ENCODE data around the gene TBCB. TPM values are rescaled to one million over a fixed set of nuclear protein-coding genes. Genes with fewer than 3 reads are reported as not detected.
A peak's percentile ranks its signal among the peaks of the same experiment; 100 is the strongest.

Gene TBCB
- total and polyA plus RNA-seq, 9 of the 15 experiments (the other 6 are each of a cell fraction or from before 2014, with no cell fraction given): 3.5 to 115 (median 58.9) TPM

DNA sequence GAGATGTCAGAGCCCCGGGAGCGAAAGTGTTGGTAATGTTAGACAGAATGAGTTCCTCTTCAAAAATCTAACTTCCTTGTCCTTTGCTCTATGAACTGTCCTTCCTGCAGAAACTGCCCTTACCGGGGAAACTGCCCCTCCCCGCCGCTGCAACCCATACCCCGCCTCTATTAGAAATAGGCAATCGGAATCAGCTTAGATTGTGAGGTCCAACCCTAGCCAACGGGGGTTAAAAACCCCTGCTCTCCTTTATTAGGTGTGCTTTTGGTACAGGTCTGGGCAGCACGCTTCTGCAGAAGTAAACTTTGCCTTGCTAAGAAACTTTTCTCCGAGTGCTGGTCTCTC is 13.1 kb downstream of the TBCB start:
- peak in 3 of 4 experiments; percentile 29 to 33 (median 29) for DNase-seq (ENCODE audit: extremely low read depth in 1 of 4, low spot score in 3 of 4)
- H3K4me1 ChIP-seq (replicated peaks in 1 of 2; ENCODE audit: control insufficient read depth in 2 of 2, insufficient read depth in 2 of 2, low read length in 2 of 2): peaks cover 0 to 15% of the 10 kb centered on the region in 2 experiments; a peak in 2 of 5 replicates
- ChIA-PET POLR2A (interaction anchor here (0.7 to 1.4 kb wide), 8 partner anchors 9 to 369 kb away, joined by 3 to 9 read pairs (median 3); partner anchors contain the start of genes CAPNS1, POLR2I and TBCB), CTCF (ENCODE audit: low intra/inter-chr PET ratio) (interaction anchor here (0.7 to 3.4 kb wide), 3 partner anchors 43 to 86 kb away, joined by 3 to 49 read pairs (median 5); partner anchors contain the start of gene ZNF565)
- peaks cover 6% of the 10 kb centered on the region; the same call in 1 of the 3 replicates for H3K36me3 ChIP-seq (ENCODE audit: control insufficient read depth, insufficient read depth, low read length)
- peak; percentile 51 for FAIRE-seq
- H2AFZ ChIP-seq (ENCODE audit: low read depth, low read length): peak overlapping the region; percentile 87
- intact Hi-C loops (cut with micrococcal nuclease) (loop anchor here (1.0 kb wide), 2 partner anchors 11 to 42 kb away; no protein-coding TSS in a partner anchor), in situ Hi-C loops (cut with MboI) (loop anchor here (5.0 kb wide), 1 partner anchor 44 kb away; no protein-coding TSS in a partner anchor)
- H3K9me1 ChIP-seq (ENCODE audit: control insufficient read depth, insufficient read depth, low read length): no peaks in the 10 kb centered on the region
- H3K9ac ChIP-seq (ENCODE audit: insufficient read depth in 1 of 2, low read depth in 2 of 2, low read length in 2 of 2): peak overlapping the region; percentile 55 to 82; a peak in 3 of 4 replicates
- H3K4me3 ChIP-seq: peak overlapping the region; percentile 46
- TF ChIP-seq PHB (CRISPR knock-in tag; IDR thresholded peaks at IDR 0.05) (no peak), NBN (IDR thresholded peaks at IDR 0.05; ENCODE audit: low read depth) (no peak), SMAD4 (CRISPR knock-in tag; conservative IDR thresholded peaks at IDR 0.05) (no peak), ZBTB7A (IDR thresholded peaks at IDR 0.05; ENCODE audit: borderline replicate concordance, control insufficient read depth, low read depth, low read length) (no peak), BDP1 (IDR thresholded peaks at IDR 0.05; ENCODE audit: insufficient read depth, insufficient read length) (no peak), ZNF778 (CRISPR knock-in tag; IDR thresholded peaks at IDR 0.05) (no peak), GTF2E2 (tag; IDR thresholded peaks at IDR 0.05) (0 out of 2 replicates have a peak, but pooled peaks have one; percentile 23), CBX1 (IDR thresholded peaks at IDR 0.05; ENCODE audit: low read depth) (0 out of 2 replicates have a peak, but pooled peaks have one; percentile 4), ZFX (CRISPR knock-in tag; IDR thresholded peaks at IDR 0.05) (peak; percentile 25; the same call in 1 of the 2 replicates), ZNF561 (CRISPR knock-in tag; conservative IDR thresholded peaks at IDR 0.05) (0 out of 2 replicates have a peak, but pooled peaks have one; percentile 30), POLR2H (tag; IDR thresholded peaks at IDR 0.05; ENCODE audit: low read depth) (no peak), CREBBP (IDR thresholded peaks at IDR 0.05; ENCODE audit: low read depth, low read length) (no peak)
- TF ChIP-seq, protein P1, sequence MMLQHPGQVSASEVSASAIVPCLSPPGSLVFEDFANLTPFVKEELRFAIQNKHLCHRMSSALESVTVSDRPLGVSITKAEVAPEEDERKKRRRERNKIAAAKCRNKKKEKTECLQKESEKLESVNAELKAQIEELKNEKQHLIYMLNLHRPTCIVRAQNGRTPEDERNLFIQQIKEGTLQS (IDR thresholded peaks at IDR 0.05): no peak
- TF ChIP-seq, protein P1 (CRISPR knock-in tag; conservative IDR thresholded peaks at IDR 0.05): no peak
- TF ChIP-seq, protein P2, sequence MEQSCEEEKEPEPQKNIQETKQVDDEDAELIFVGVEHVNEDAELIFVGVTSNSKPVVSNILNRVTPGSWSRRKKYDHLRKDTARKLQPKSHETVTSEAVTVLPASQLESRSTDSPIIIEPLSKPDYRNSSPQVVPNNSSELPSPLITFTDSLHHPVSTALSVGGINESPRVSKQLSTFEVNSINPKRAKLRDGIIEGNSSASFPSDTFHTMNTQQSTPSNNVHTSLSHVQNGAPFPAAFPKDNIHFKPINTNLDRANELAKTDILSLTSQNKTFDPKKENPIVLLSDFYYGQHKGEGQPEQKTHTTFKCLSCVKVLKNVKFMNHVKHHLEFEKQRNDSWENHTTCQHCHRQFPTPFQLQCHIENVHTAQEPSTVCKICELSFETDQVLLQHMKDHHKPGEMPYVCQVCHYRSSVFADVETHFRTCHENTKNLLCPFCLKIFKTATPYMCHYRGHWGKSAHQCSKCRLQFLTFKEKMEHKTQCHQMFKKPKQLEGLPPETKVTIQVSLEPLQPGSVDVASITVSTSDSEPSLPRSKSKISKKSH (CRISPR knock-in tag; IDR thresholded peaks at IDR 0.05): no peak
- TF ChIP-seq, protein P3, sequence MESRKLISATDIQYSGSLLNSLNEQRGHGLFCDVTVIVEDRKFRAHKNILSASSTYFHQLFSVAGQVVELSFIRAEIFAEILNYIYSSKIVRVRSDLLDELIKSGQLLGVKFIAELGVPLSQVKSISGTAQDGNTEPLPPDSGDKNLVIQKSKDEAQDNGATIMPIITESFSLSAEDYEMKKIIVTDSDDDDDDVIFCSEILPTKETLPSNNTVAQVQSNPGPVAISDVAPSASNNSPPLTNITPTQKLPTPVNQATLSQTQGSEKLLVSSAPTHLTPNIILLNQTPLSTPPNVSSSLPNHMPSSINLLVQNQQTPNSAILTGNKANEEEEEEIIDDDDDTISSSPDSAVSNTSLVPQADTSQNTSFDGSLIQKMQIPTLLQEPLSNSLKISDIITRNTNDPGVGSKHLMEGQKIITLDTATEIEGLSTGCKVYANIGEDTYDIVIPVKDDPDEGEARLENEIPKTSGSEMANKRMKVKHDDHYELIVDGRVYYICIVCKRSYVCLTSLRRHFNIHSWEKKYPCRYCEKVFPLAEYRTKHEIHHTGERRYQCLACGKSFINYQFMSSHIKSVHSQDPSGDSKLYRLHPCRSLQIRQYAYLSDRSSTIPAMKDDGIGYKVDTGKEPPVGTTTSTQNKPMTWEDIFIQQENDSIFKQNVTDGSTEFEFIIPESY (CRISPR knock-in tag; IDR thresholded peaks at IDR 0.05): no peak
- H3K79me2 ChIP-seq (ENCODE audit: control insufficient read depth, insufficient read depth, low read length): no peaks in the 10 kb centered on the region
- H3K9me3 ChIP-seq (replicated peaks; ENCODE audit: control insufficient read depth, insufficient read depth, low read depth, low read length): no peaks in the 10 kb centered on the region
- TSS peak; percentile 93 for BruUV-seq (replicated peaks)
- peak; percentile 9 for ATAC-seq
- WGBS (ENCODE audit: insufficient coverage, low coverage, missing lambda C conversion rate): 20% methylated on average over 10 of the region's 10 CpGs
- no peaks in the 10 kb centered on the region for H4K20me1 ChIP-seq (replicated peaks; ENCODE audit: control insufficient read depth, insufficient read depth, low read length)
- H3K4me2 ChIP-seq (ENCODE audit: insufficient read depth, low read length): peak overlapping the region; percentile 78
- H3K27ac ChIP-seq (ENCODE audit: extremely low read depth, low read depth, low read length): peak overlapping the region; percentile 64
- no peaks in the 10 kb centered on the region for H3K27me3 ChIP-seq (ENCODE audit: control insufficient read depth in 2 of 2, insufficient read depth in 2 of 2, low read length in 2 of 2)

All from K562 (cell line).